SW 1271 (cell line): Measurements from ENCODE around the gene TAF4.

ENCODE experiments used
- DNase-seq, 2 experiments: peaks; one replicate each; lab custom pipeline; 2025; lab: John Stamatoyannopoulos, UW

TAF4 gene

GRCh38 chr20:62021793-62022385, 43.8 kb downstream of the TAF4 start:
- no peak for DNase-seq

GRCh38 chr20:62020935-62021701, 44.6 kb downstream of the TAF4 start:
- DNase-seq = no peak

- DNase-seq = no peak
Measured at GRCh38 chr20:62019881-62020492, 45.7 kb downstream of the TAF4 start.

DNA sequence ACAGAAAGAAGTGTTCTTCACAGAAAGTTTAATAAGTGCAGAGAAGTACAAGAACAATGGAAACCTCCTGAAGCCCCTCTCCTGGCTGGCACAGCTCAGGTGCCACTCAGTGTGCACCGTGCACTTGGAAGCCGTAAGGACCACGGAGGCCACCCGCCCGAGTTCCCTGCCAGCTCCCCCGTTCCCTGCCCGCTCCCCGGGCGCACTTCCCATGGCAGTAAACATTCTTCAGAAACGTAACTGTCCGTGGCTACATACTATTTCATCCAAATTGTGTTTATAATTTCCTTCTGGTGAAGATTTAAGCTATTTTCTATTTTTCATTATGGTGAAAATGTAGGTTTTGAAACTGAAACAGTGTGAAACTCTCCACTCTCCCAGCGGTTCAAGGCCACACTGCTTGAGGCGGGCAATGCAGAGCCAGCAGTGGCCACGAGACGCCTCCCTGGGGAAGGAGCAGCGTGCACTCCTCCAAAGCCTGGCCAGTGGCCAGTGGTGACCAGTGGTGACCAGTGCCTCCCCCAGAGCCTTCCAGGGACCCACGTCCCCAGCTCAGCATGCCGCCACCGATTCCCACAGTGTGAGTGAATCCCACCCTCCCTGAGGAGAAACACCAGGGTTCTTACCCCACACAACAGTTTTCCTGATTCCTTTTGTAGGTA, 46.4 kb downstream of the TAF4 start:
- DNase-seq = no peak

- no peak for DNase-seq
Measured at GRCh38 chr20:62018437-62019143, 47.1 kb downstream of the TAF4 start.

DNA sequence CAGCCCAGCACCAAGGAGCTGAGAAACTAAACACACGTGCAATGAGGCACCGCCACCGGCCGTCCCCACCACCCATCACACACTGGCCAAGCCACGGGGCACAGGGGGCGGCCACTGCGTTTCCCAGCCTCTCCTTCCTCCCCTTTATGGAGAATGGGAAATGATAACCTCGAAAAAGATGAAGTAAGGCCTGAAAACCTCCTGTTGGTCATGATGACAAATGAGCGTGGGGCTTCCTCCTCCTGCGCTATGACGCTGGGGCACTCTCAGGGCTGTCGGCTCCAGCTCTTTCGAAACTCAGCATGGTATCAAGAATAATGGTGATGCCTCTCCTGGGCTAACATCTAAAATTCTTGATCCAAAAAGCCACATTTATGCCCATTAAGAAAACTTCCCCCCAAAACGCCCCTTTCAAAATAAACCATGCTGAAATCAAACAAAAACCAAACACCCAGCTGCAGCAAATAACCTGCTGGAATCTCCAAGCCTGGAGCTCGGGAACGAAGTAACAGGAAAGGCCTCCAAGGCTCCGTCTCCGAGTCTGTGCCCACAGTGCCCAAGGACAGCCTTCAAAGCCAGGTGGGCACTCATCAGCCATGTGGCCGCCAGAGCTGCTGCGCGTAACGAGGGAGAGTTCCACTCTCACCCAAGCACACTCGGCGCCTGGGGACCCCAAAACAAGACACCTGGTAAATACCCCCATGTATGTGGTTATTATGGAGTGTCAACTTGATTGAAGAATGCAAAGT, 50.0 kb downstream of the TAF4 start:
- no peak for DNase-seq

- no peak for DNase-seq
Measured at GRCh38 chr20:62014889-62015537, 50.7 kb downstream of the TAF4 start.

- no peak for DNase-seq
Measured at GRCh38 chr20:62014488-62014775, 51.2 kb downstream of the TAF4 start.

GRCh38 chr20:62012631-62013030, 53.0 kb downstream of the TAF4 start:
- no peak for DNase-seq

DNA sequence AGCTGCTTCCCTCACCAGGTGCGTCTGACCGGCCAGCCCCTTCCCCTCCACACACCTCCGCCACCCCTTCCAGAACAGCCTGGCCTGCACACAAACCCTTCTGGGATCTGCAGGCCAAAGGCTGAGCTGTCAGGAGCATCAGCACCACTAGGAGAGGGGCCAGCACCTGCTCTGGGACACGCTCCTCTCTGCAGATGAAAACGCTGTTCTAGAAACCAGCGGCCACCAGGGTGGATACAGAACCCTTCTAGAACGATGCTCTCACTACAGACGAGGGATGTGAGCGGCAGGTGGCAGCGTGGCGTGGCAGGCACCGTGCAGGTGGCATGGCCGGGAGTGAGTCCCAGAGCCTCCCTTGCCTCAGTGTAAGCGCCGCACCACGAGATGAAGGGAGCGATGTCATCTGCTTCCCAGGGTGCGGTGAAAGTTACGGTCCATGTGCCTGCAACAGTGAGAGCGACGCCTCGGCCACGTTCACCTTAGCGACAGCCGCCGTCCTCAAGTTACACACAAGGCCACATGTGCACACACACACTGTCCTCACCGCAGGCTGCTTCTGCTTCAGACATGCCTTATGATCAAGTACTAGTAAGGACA, 53.6 kb downstream of the TAF4 start:
- DNase-seq = no peak

DNA sequence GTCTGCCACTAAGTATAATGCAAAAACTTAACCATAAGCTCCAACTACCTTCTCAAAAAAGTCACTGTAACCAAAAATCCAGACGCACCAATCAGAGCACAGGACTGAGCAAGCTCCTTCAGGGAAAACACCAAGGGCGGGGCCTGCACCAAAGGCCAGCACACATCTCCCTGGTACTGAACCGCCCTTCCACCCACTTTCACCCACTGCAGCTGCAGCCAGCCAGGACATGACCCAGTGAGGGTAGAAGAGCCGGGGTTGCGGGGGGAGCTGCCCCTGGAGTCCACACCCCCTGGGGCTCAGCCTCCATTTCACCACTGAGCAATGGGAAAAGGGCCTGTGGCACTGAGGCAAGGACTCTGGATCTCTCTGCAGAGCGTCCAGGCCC, 54.3 kb downstream of the TAF4 start:
- DNase-seq = no peak

DNA sequence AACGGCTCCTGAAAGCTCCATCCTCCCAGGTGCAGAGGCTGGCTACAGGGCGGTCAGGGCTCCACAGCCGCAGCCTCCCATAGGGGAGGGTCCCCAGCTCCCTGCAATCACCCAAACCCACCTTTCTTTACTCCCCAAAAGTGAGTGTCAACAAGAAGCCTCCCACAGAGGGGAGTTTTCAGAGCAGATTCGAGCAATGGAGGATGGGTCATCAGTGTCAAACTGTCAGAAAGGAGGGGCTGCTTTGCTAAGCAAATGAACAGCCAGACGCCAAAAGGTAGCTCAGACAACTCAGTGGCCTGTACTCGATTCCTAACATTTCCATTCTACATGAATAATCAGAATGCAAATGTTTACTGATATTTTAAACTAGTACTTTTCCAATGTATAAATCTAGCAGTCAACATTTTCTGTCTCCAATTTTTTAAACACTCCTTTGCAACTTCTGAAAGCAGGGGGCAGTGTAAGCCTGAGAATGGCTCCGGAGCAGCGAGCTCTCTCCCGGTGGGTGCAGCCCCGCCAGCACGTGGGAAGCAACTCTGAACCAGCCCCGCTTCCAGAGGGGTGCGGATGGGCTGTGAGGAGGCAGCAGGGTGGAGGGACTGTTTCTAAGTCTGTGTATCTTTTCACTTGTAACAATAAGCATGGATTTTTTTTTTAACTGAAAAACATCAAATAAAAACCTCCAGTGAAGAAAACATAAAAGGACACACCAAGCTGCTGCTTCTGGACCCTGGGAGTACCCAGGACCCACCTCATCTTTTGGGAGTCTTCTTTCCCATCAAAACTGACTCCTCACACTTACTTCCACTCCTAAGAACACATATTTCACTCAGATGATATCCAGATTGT, 54.9 kb downstream of the TAF4 start:
- DNase-seq = peak; percentile 22 to 38

- no peak for DNase-seq
Measured at GRCh38 chr20:62009869-62010445, 55.7 kb downstream of the TAF4 start.

DNA sequence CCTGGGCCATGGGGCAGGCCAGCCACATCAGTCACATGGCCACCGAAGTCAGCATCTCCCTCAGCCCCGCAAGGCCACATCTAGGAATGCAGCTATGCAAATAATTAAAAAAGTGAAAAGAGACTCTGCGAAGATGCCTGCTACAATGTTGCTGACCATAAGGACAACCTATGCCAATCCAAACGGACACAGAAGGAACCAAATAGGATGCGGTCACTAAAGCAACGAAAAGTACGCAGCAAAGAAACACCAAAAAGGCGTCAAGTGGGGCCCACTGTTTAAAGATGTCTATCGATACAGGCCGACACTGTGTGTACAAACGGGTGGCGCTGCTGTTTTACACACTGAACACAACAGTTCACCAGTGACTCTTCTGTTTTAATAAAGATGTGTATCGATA, 56.4 kb downstream of the TAF4 start:
- DNase-seq = no peak

DNA sequence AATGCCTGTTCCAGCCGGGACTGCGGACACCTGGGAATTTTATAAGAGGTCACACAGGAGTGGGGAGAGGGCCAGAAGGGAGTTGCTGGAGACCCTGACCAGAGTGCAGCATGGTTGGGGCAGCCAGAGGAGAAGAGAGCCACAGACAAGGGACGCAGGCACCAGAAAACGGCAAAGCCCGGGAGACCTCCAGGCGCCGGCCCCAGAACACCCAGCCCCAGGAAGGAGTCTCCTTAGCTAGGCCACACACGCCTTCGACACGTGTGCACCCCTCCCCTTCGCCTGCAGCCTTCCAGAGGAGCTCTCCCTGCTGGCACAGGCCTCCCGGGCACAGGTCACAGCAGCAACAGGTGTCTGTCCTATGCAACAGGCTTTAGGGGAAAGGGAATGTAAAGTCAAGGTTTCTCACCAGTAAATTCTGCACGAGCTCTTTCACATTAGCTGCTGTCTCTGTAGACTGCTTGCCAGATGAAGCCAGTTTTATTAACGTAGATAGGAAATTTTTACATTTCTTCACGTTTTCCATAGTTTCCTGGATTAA, 57.0 kb downstream of the TAF4 start:
- DNase-seq = no peak

- no peak for DNase-seq
Measured at GRCh38 chr20:62007127-62007647, 58.5 kb downstream of the TAF4 start.

DNA sequence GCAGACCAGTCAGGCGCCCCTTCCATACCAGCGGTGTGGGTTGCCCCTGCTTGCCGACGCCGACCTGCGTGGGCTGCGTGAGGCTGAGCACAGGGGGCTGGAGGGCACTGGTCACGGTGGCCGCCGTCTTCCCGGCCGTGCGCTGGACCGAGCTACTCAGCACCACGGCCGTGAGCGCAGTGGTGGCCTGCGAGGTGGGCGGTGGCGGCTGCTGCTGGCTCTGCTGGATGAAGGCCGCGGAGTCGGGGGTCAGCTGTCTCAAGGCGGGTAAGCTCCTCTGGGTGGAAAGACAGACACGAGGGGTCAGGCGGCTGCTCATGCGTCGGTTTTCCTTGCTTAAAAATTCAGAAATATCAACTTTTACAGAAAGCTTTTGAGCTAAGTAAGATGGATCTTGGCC, 59.2 kb downstream of the TAF4 start:
- no peak for DNase-seq

DNA sequence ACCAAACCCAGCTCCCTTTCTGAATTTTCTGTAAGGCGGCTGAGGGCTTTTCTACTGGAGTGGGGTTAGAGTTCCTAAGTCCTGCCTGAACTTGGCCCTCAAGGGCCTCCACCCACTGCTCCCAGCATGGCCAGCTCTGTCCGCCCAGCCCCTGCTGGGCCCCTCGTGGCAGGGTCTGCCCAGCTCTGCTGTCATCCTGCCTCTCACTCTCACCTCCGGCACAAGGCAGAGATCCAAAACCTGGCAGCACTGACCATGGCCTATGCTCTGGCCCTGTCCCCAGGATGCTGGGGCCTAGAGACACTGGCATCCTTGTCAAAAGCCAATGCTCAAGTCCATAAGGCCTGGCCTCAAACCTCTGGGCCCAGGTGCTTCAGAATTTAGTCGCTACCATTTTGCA, 61.1 kb downstream of the TAF4 start:
- no peak for DNase-seq
